Activated CD8-positive, alpha-beta memory T cell treated with anti-CD3 and anti-CD28 coated beads for 36 hours (primary cell): ENCODE measurements around the gene BEAN1. TPM values are rescaled to one million over a fixed set of nuclear protein-coding genes. Genes with fewer than 3 reads are reported as not detected.

Experiments
- CTCF ChIA-PET: fragments of 350-600 bp; sonication (Branson Sonifier 250); formaldehyde crosslinking; loops from one replicate; lab custom pipeline; 2021; ENCODE audit warnings: antibody characterized with exemption; lab: Charles Lee
- POLR2A ChIA-PET: fragments of 350-600 bp; sonication (Branson Sonifier 250); formaldehyde crosslinking; loops from one replicate; lab custom pipeline; 2021; ENCODE audit warnings: antibody characterized with exemption; lab: Charles Lee
- total RNA-seq, 2 experiments: library from RNA; stranded (reverse); gene quantifications; one replicate each; pipeline ENCODE4 v1.2.3, GENCODE V29; 2021

The BEAN1 gene
- total RNA-seq, 2 experiments from 2014 or later = not detected

GRCh38 chr16:66391726-66392670, 35.1 kb upstream of the BEAN1 start:
- POLR2A ChIA-PET = no interaction called here
- CTCF ChIA-PET = interaction anchor here (0.5 to 1.0 kb wide), 3 partner anchors 13 to 33 kb away, joined by 3 to 4 read pairs (median 3); no protein-coding TSS in a partner anchor

GRCh38 chr16:66395806-66396555, 31.1 kb upstream of the BEAN1 start:
- POLR2A ChIA-PET = no interaction called here
- CTCF ChIA-PET = interaction anchor here (0.7 to 1.0 kb wide), 2 partner anchors 11 to 85 kb away, joined by 4 read pairs; no protein-coding TSS in a partner anchor

GRCh38 chr16:66397736-66398433, 29.2 kb upstream of the BEAN1 start:
- POLR2A ChIA-PET = no interaction called here
- CTCF ChIA-PET = no interaction called here

- POLR2A ChIA-PET = interaction anchor here (0.6 kb wide), 1 partner anchor 321 kb away, joined by 6 read pairs; no protein-coding TSS in a partner anchor
- CTCF ChIA-PET = no interaction called here
Observed at GRCh38 chr16:66399031-66399430, 28.1 kb upstream of the BEAN1 start.

GRCh38 chr16:66399930-66400329, 27.2 kb upstream of the BEAN1 start:
- ChIA-PET POLR2A (no interaction called here), CTCF (no interaction called here)

GRCh38 chr16:66400503-66401380, 26.4 kb upstream of the BEAN1 start:
- CTCF ChIA-PET = no interaction called here
- POLR2A ChIA-PET = no interaction called here

GRCh38 chr16:66401610-66402009, 25.5 kb upstream of the BEAN1 start:
- ChIA-PET CTCF (no interaction called here), POLR2A (no interaction called here)

- POLR2A ChIA-PET = no interaction called here
- CTCF ChIA-PET = no interaction called here
Observed at GRCh38 chr16:66402166-66402565, 24.9 kb upstream of the BEAN1 start.

- POLR2A ChIA-PET = no interaction called here
- CTCF ChIA-PET = no interaction called here
Observed at GRCh38 chr16:66402591-66403230, 24.4 kb upstream of the BEAN1 start.

- ChIA-PET POLR2A (no interaction called here), CTCF (no interaction called here)
Observed at GRCh38 chr16:66403531-66404145, 23.5 kb upstream of the BEAN1 start.

GRCh38 chr16:66405057-66405783, 21.9 kb upstream of the BEAN1 start:
- ChIA-PET CTCF (interaction anchor here (0.6 to 4.5 kb wide), 11 partner anchors 10 to 462 kb away, joined by 3 to 47 read pairs (median 8); partner anchors contain the start of gene DYNC1LI2), POLR2A (interaction anchor here (0.6 kb wide), 1 partner anchor 74 kb away, joined by 5 read pairs; no protein-coding TSS in a partner anchor)

- CTCF ChIA-PET = interaction anchor here (0.6 to 4.5 kb wide), 32 partner anchors 8 to 461 kb away, joined by 3 to 47 read pairs (median 4); partner anchors contain the start of genes CMTM2, CMTM3, DYNC1LI2 and TK2
Observed at GRCh38 chr16:66406534-66407221, 20.4 kb upstream of the BEAN1 start.

GRCh38 chr16:66408163-66409048, 18.7 kb upstream of the BEAN1 start:
- ChIA-PET CTCF (interaction anchor here (0.6 to 4.5 kb wide), 5 partner anchors 19 to 361 kb away, joined by 3 to 35 read pairs (median 3); partner anchors contain the start of gene BEAN1), POLR2A (no interaction called here)

More at GRCh38 chr16:66406534-66407221, 20.4 kb upstream of the BEAN1 start:
- POLR2A ChIA-PET = no interaction called here

GRCh38 chr16:66409156-66409555, 17.9 kb upstream of the BEAN1 start:
- CTCF ChIA-PET = interaction anchor here (0.6 to 4.5 kb wide), 4 partner anchors 66 to 360 kb away, joined by 3 to 35 read pairs (median 4); no protein-coding TSS in a partner anchor
- POLR2A ChIA-PET = no interaction called here

GRCh38 chr16:66412182-66412581, 14.9 kb upstream of the BEAN1 start:
- POLR2A ChIA-PET = no interaction called here
- CTCF ChIA-PET = no interaction called here
